SK-N-SH (cell line): ENCODE data around the gene DPYSL4.

Experiments
- CTCF ChIP-seq: fragments of 200-600 bp; sonication (generic); IDR thresholded peaks from 2 replicates; pipeline ENCODE4 v1.6.1; 2017; ENCODE audit warnings: antibody characterized with exemption, mild to moderate bottlenecking, moderate library complexity
- SIN3A ChIP-seq: IDR thresholded peaks from 2 replicates; pipeline ENCODE4 v1.6.1; 2012; ENCODE audit warnings: low read depth, mild to moderate bottlenecking, low read length, moderate library complexity, borderline replicate concordance
- USF2 ChIP-seq: fragments of 150-350 bp; IDR thresholded peaks from 2 replicates; pipeline ENCODE4 v1.6.1; 2017; ENCODE audit warnings: antibody characterized with exemption, low read length, low read depth, borderline replicate concordance
- ZBTB33 ChIP-seq: IDR thresholded peaks from 2 replicates; pipeline ENCODE4 v1.4.0; 2012; ENCODE audit warnings: low read depth, borderline replicate concordance

- TF ChIP-seq USF2 (no peak), CTCF (no peak), SIN3A (no peak), ZBTB33 (no peak)
Observed at GRCh38 chr10:132245056-132245455, 58.3 kb downstream of the DPYSL4 start.
